ENCODE measurements around the gene LIF. TPM values are rescaled to one million over a fixed set of nuclear protein-coding genes. Genes with fewer than 3 reads are reported as not detected.
A peak's percentile ranks its signal among the peaks of the same experiment; 100 is the strongest.

The LIF gene
- total RNA-seq, 4 donors from 2014 or later, result 0.30 to 0.84 (median 0.72) TPM

- 57 to 78% methylated on average over 8 of the region's 8 CpGs for whole genome bisulfite sequencing, 2 donors
- no peak overlapping the region for H3K4me3 ChIP-seq
- H3K36me3 ChIP-seq, result no peaks in the 10 kb centered on the region
- no peaks in the 10 kb centered on the region for H3K9me3 ChIP-seq
- DNase-seq (ENCODE audit: low spot score in 2 of 2), result no peak
- H3K27me3 ChIP-seq, result no peaks in the 10 kb centered on the region
- TF ChIP-seq POLR2A (IDR thresholded peaks at IDR 0.05) (no peak), EP300 (IDR thresholded peaks at IDR 0.05) (no peak), CTCF (IDR thresholded peaks at IDR 0.05) (no peak)
- peak overlapping the region in 2 of 4 donors; percentile 38 to 52 for H3K27ac ChIP-seq
- H3K4me1 ChIP-seq, result peaks cover 0 to 51% (median 7%) of the 10 kb centered on the region in 4 donors
These were observed 33.5 kb downstream of the LIF start for GRCh38 chr22:30212996-30213441.

- no peaks in the 10 kb centered on the region for H3K9me3 ChIP-seq
- H3K4me3 ChIP-seq, result no peak overlapping the region
- no peak for TF ChIP-seq POLR2A (IDR thresholded peaks at IDR 0.05)
- TF ChIP-seq EP300 (IDR thresholded peaks at IDR 0.05), result peak; percentile 16 to 75
- H3K27me3 ChIP-seq, result no peaks in the 10 kb centered on the region
- DNase-seq (ENCODE audit: low spot score in 2 of 2), result peak; percentile 46 to 66
- H3K4me1 ChIP-seq, result peaks cover 0 to 50% (median 9%) of the 10 kb centered on the region in 4 donors
- H3K36me3 ChIP-seq, result no peaks in the 10 kb centered on the region
- H3K27ac ChIP-seq, result peak overlapping the region in 2 of 4 donors; percentile 38 to 52
- WGBS, 2 donors, result 51 to 56% methylated on average over 5 of the region's 5 CpGs
These were observed 34.1 kb downstream of the LIF start for GRCh38 chr22:30212363-30212995.

GRCh38 chr22:30211124-30211820 lies 35.3 kb downstream of the LIF start:
- TF ChIP-seq CTCF (IDR thresholded peaks at IDR 0.05) (no peak), POLR2A (IDR thresholded peaks at IDR 0.05) (no peak), EP300 (IDR thresholded peaks at IDR 0.05) (no peak)
- Histone ChIP-seq H3K4me1 (peaks cover 0 to 61% (median 19%) of the 10 kb centered on the region in 4 donors), H3K27ac (peak overlapping the region in 1 of 4 donors; percentile 84), H3K9me3 (no peaks in the 10 kb centered on the region), H3K4me3 (no peak overlapping the region), H3K27me3 (no peaks in the 10 kb centered on the region), H3K36me3 (no peaks in the 10 kb centered on the region)
- DNase-seq (ENCODE audit: low spot score in 2 of 2), result no peak
- 92 to 94% methylated on average over 18 of the region's 18 CpGs for WGBS, 2 donors

GRCh38 chr22:30210235-30210909 lies 36.2 kb downstream of the LIF start:
- Histone ChIP-seq H3K27me3 (no peaks in the 10 kb centered on the region), H3K4me3 (no peak overlapping the region), H3K4me1 (peaks cover 0 to 70% (median 20%) of the 10 kb centered on the region in 4 donors), H3K27ac (peak overlapping the region in 3 of 4 donors; percentile 0 to 84 (median 76)), H3K9me3 (no peaks in the 10 kb centered on the region), H3K36me3 (no peaks in the 10 kb centered on the region)
- WGBS, 2 donors, result 45 to 69% methylated on average over 19 of the region's 19 CpGs
- TF ChIP-seq POLR2A (IDR thresholded peaks at IDR 0.05) (no peak), CTCF (IDR thresholded peaks at IDR 0.05) (no peak), EP300 (IDR thresholded peaks at IDR 0.05) (no peak)
- DNase-seq (ENCODE audit: low spot score in 2 of 2), result no peak

- TF ChIP-seq CTCF (IDR thresholded peaks at IDR 0.05) (no peak), POLR2A (IDR thresholded peaks at IDR 0.05) (no peak), EP300 (IDR thresholded peaks at IDR 0.05) (no peak)
- H3K4me1 ChIP-seq, result peaks cover 0 to 77% (median 20%) of the 10 kb centered on the region in 4 donors
- 94 to 97% methylated on average over 6 of the region's 6 CpGs for WGBS, 2 donors
- peak overlapping the region in 3 of 4 donors; percentile 0 to 84 (median 76) for H3K27ac ChIP-seq
- DNase-seq (ENCODE audit: low spot score in 2 of 2), result no peak
- no peak overlapping the region for H3K4me3 ChIP-seq
- H3K36me3 ChIP-seq, result no peaks in the 10 kb centered on the region
- no peaks in the 10 kb centered on the region for H3K27me3 ChIP-seq
- H3K9me3 ChIP-seq, result no peaks in the 10 kb centered on the region
These were observed 36.9 kb downstream of the LIF start for GRCh38 chr22:30209642-30210041.

Data from tibial nerve (tissue), 4 donors.